Measurements from ENCODE around the gene DNAH1. TPM values are rescaled to one million over a fixed set of nuclear protein-coding genes. Genes with fewer than 3 reads are reported as not detected.
A peak's percentile ranks its signal among the peaks of the same experiment; 100 is the strongest.
"Not testable (repeated sequence)": the region's sequence is repeated elsewhere in the genome, so short reads cannot be mapped to it uniquely, and the experiment has no call there.

Gene DNAH1
- total RNA-seq, 4 donors from 2014 or later = 1.4 to 6.8 (median 2.0) TPM

DNA sequence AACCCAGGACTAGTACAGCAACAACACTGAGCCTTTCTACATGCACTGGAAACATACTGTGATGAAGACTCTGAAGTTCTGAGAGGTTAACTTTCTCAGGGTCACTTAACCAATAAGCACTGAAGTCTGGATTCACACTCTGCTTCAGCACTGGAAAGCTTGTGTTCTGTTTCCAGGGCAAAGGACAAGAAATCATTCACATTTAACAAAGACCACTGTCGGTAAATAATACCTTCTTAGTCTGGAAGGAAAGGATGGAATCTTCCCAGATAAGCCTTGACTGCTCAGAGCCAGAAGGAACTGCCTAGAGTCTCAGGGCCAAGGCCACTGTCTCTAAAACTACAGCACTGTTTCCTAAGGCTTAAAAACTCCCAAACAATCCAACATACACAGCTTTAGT lies 32.8 kb upstream of the DNAH1 start:
- Histone ChIP-seq H3K27ac (no peak overlapping the region), H3K4me1 (peaks cover 27 to 28% of the 10 kb centered on the region in 2 donors), H3K27me3 (no peaks in the 10 kb centered on the region), H3K9me3 (no peaks in the 10 kb centered on the region), H3K4me3 (no peak overlapping the region), H3K36me3 (no peaks in the 10 kb centered on the region)
- ATAC-seq (no peak), DNase-seq (no peak)
- intact Hi-C loops (cut with DNase I; ENCODE audit: low total_unique reads) = loop anchor here (10.0 kb wide), 1 partner anchor 171 kb away; the partner anchor contains the start of genes NISCH and TNNC1
- no peak for TF ChIP-seq POLR2A (IDR thresholded peaks at IDR 0.05)
- TF ChIP-seq, protein P1, sequence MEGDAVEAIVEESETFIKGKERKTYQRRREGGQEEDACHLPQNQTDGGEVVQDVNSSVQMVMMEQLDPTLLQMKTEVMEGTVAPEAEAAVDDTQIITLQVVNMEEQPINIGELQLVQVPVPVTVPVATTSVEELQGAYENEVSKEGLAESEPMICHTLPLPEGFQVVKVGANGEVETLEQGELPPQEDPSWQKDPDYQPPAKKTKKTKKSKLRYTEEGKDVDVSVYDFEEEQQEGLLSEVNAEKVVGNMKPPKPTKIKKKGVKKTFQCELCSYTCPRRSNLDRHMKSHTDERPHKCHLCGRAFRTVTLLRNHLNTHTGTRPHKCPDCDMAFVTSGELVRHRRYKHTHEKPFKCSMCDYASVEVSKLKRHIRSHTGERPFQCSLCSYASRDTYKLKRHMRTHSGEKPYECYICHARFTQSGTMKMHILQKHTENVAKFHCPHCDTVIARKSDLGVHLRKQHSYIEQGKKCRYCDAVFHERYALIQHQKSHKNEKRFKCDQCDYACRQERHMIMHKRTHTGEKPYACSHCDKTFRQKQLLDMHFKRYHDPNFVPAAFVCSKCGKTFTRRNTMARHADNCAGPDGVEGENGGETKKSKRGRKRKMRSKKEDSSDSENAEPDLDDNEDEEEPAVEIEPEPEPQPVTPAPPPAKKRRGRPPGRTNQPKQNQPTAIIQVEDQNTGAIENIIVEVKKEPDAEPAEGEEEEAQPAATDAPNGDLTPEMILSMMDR (IDR thresholded peaks at IDR 0.05 in 4 of 5, conservative IDR thresholded peaks at IDR 0.05 in 1 of 5) = no peak
- in situ Hi-C loops (cut with MboI; ENCODE audit: low sequenced_read_pairs in 4 of 4) = no loop called here

DNA sequence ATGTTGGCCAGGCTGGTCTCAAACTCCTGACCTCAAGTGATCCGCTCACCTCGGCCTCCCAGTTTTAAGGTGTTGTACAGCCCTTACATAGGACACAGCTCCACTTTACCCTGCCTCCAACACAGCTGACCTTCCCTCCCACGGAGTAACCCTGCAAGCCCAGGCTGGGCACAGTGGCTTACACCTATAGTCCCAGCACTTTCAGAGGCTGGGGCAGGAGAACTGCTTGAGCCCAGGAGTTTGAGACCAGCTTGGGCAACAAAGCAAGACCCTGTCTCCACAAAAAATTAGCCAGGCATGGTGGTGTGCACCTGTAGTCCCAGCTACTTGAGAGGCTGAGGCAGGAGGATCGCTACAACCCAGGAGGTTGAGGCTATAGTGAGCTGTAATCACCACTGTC lies 32.1 kb upstream of the DNAH1 start:
- H3K36me3 ChIP-seq; DNase-seq; H3K9me3 ChIP-seq; H3K27ac ChIP-seq; in situ Hi-C loops (cut with MboI; ENCODE audit: low sequenced_read_pairs in 4 of 4); H3K4me3 ChIP-seq; ATAC-seq; H3K27me3 ChIP-seq: not testable (repeated sequence)
- peaks cover 29 to 30% of the 10 kb centered on the region in 2 donors for H3K4me1 ChIP-seq
- intact Hi-C loops (cut with DNase I; ENCODE audit: low total_unique reads) = loop anchor here (10.0 kb wide), 1 partner anchor 171 kb away; the partner anchor contains the start of genes NISCH and TNNC1

DNA sequence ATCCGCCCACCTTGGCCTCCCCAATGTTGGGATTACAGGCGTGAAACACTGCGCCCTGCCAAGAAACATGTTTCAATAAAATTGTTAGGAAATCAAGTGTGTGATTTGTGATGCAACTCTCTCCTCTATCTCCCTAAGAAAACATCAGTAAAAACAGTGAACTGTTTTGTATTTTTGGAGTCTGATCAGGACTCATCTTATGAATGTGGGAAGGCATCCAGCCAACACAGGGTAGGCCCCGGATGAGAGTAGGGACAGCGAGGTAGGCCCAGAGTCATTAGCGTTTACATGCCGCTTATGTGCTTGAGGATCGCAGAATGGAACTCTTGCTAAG lies 29.4 kb upstream of the DNAH1 start:
- Histone ChIP-seq H3K4me1 (peaks cover 12 to 14% of the 10 kb centered on the region in 2 donors), H3K36me3 (peaks cover 0 to 8% of the 10 kb centered on the region in 2 donors), H3K27me3 (no peaks in the 10 kb centered on the region), H3K4me3 (peak overlapping the region; percentile 72 to 95 (median 92)), H3K27ac (peak overlapping the region; percentile 96 to 100 (median 98)), H3K9me3 (no peaks in the 10 kb centered on the region)
- ATAC-seq = no peak
- intact Hi-C loops (cut with DNase I; ENCODE audit: low total_unique reads) = loop anchor here (5.0 to 10.0 kb wide), 2 partner anchors 51 to 168 kb away; partner anchors contain the start of genes NISCH and TNNC1
- TF ChIP-seq, protein P1 (IDR thresholded peaks at IDR 0.05 in 4 of 5, conservative IDR thresholded peaks at IDR 0.05 in 1 of 5) = no peak
- no peak for TF ChIP-seq POLR2A (IDR thresholded peaks at IDR 0.05)
- no peak for DNase-seq
- in situ Hi-C loops (cut with MboI; ENCODE audit: low sequenced_read_pairs in 4 of 4) = no loop called here

DNA sequence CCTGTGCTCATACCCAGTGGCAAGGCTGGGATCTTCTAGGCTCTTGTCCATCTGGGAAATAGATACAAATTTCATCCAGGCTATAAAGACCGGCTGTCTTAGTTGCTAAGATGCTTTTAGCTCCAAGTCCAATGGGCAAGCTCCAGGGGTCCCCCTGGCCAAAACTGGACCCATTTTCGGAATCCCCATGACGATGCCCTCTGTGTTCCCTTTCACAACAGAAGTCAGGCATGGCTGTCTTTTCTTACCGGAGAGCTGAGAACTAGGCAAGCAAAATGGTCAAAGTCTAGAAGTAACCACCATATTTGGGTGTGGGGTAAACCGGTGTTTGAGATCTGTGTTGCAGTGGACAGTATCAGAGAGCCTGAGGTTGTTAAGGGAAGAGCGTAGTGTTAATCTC lies 27.4 kb upstream of the DNAH1 start:
- peak in 1 of 2 donors; percentile 4 for DNase-seq
- intact Hi-C loops (cut with DNase I; ENCODE audit: low total_unique reads) (loop anchor here (5.0 to 10.0 kb wide), 2 partner anchors 49 to 166 kb away; partner anchors contain the start of genes NISCH and TNNC1), in situ Hi-C loops (cut with MboI; ENCODE audit: low sequenced_read_pairs in 4 of 4) (no loop called here)
- Histone ChIP-seq H3K9me3 (no peaks in the 10 kb centered on the region), H3K4me3 (peak overlapping the region in 3 of 4 donors; percentile 72 to 92 (median 91)), H3K4me1 (peaks cover 12 to 14% of the 10 kb centered on the region in 2 donors), H3K27me3 (no peaks in the 10 kb centered on the region), H3K27ac (peak overlapping the region in 2 of 4 donors; percentile 96 to 98), H3K36me3 (peaks cover 0 to 25% of the 10 kb centered on the region in 2 donors)
- no peak for TF ChIP-seq POLR2A (IDR thresholded peaks at IDR 0.05)
- TF ChIP-seq, protein P1 (IDR thresholded peaks at IDR 0.05 in 4 of 5, conservative IDR thresholded peaks at IDR 0.05 in 1 of 5) = no peak
- ATAC-seq = no peak

DNA sequence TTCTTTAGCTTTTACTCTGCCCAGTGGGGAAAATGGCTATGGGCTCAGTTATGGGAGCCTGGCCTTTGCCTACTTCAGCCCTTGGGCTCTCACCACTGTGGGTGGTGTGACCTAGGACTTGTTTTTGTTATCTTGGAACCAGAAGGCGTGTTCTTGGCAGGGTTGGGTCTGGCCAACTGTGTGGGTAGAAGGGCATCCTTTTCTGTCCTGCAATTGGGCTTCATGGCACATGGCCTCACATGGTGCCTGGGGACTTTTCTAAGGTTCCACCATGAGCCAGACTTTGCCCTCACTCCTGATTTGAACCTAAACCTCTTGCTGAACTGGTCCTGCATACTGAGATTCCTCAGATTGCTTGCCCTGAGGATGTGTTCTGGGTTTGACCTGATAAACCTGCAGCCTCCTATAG lies 26.8 kb upstream of the DNAH1 start:
- no peaks in the 10 kb centered on the region for H3K9me3 ChIP-seq
- peaks cover 12 to 14% of the 10 kb centered on the region in 2 donors for H3K4me1 ChIP-seq
- ATAC-seq (no peak), DNase-seq (peak in 1 of 2 donors; percentile 12)
- intact Hi-C loops (cut with DNase I; ENCODE audit: low total_unique reads) (loop anchor here (5.0 to 10.0 kb wide), 2 partner anchors 48 to 165 kb away; partner anchors contain the start of genes NISCH and TNNC1), in situ Hi-C loops (cut with MboI; ENCODE audit: low sequenced_read_pairs in 4 of 4) (no loop called here)
- no peak overlapping the region for H3K4me3 ChIP-seq
- TF ChIP-seq, protein P1 (IDR thresholded peaks at IDR 0.05 in 4 of 5, conservative IDR thresholded peaks at IDR 0.05 in 1 of 5) = no peak
- no peak for TF ChIP-seq POLR2A (IDR thresholded peaks at IDR 0.05)
- H3K27ac ChIP-seq = no peak overlapping the region
- peaks cover 0 to 25% of the 10 kb centered on the region in 2 donors for H3K36me3 ChIP-seq
- no peaks in the 10 kb centered on the region for H3K27me3 ChIP-seq
